HepG2 (cell line): ENCODE measurements around the gene C19orf85. TPM values are rescaled to one million over a fixed set of nuclear protein-coding genes. Genes with fewer than 3 reads are reported as not detected.

Experiments
- GTF3A ChIP-seq: sonication (generic); formaldehyde crosslinking; conservative IDR thresholded peaks from 2 replicates; pipeline ENCODE4 v1.4.0; 2020; ENCODE audit warnings: mild to moderate bottlenecking, missing genetic modification reagents
- HDAC2 ChIP-seq: sonication (generic); formaldehyde crosslinking; IDR thresholded peaks from 2 replicates; pipeline ENCODE4 v1.4.0; 2020; ENCODE audit warnings: missing genetic modification reagents
- PHF20 ChIP-seq: sonication (generic); formaldehyde crosslinking; IDR thresholded peaks from 2 replicates; pipeline ENCODE4 v1.5.0; 2020; ENCODE audit warnings: mild to moderate bottlenecking, missing genetic modification reagents
- RXRA ChIP-seq: sonication (generic); formaldehyde crosslinking; IDR thresholded peaks from 2 replicates; pipeline ENCODE4 v1.5.1; 2020; ENCODE audit warnings: missing genetic modification reagents
- SRSF9 ChIP-seq: fragments of 200-400 bp; formaldehyde crosslinking; IDR thresholded peaks from 2 replicates; pipeline ENCODE4 v1.6.1; 2018; ENCODE audit warnings: borderline replicate concordance, mild to moderate bottlenecking, low read depth, low read length; ENCODE audit not compliant: insufficient read depth, poor library complexity, severe bottlenecking
- SSRP1 ChIP-seq: IDR thresholded peaks from 2 replicates; pipeline ENCODE4 v1.6.1; 2016; ENCODE audit warnings: control low read depth
- TRIM24 ChIP-seq: sonication (generic); formaldehyde crosslinking; IDR thresholded peaks from 2 replicates; pipeline ENCODE4 v1.8.0; 2022; ENCODE audit warnings: mild to moderate bottlenecking, missing genetic modification reagents
- TSC22D2 ChIP-seq: sonication (generic); formaldehyde crosslinking; IDR thresholded peaks from 2 replicates; pipeline ENCODE4 v1.5.1; 2020; ENCODE audit warnings: missing genetic modification reagents, mild to moderate bottlenecking, borderline replicate concordance
- ZNF234 ChIP-seq: sonication (generic); formaldehyde crosslinking; conservative IDR thresholded peaks from 2 replicates; pipeline ENCODE4 v1.5.1; 2020; ENCODE audit warnings: mild to moderate bottlenecking, missing genetic modification reagents
- polyA plus RNA-seq, 8 experiments: library from polyadenylated mRNA; depleted of rRNA in 3 of 8; stranded (reverse) in 7 of 8; unstranded in 1 of 8; fragments of >200 nt; fragmentation: Illumina TruSeq in 4 of 8; extraction: Trizol in 4 of 8; gene quantifications; 2 replicates each; pipeline versions ENCODE4 v1.2.1 to v1.2.3, GENCODE V29; 2011 to 2016; ENCODE audit warnings: low read depth in 4 of 8, missing spikeins in 1 of 8, mixed read lengths in 1 of 8; ENCODE audit not compliant: insufficient read depth in 1 of 8
- total RNA-seq, 5 experiments: library from RNA; depleted of rRNA; stranded (reverse); fragments of >200 nt; fragmentation: Illumina TruSeq; extraction: Trizol; gene quantifications; 2 replicates each; pipeline ENCODE4 v1.2.3, GENCODE V29; 2016; ENCODE audit warnings: low read depth in 1 of 5
- TF ChIP-seq, protein P1 (sequence below): sonication (generic); formaldehyde crosslinking; IDR thresholded peaks from 2 replicates; pipeline ENCODE4 v1.8.0; 2023; ENCODE audit warnings: mild to moderate bottlenecking, missing genetic modification reagents
- TF ChIP-seq, protein P2 (sequence below), 2 experiments: fragments of 450-650 bp in 1 of 2; sonication (generic) in 1 of 2; formaldehyde crosslinking; IDR thresholded peaks; 2 replicates each; pipeline versions ENCODE4 v1.5.0 to v1.8.0; 2020 to 2022; ENCODE audit warnings: mild to moderate bottlenecking in 1 of 2, missing genetic modification reagents in 1 of 2
- TF ChIP-seq, protein P3 (sequence below): sonication (generic); formaldehyde crosslinking; IDR thresholded peaks from 2 replicates; pipeline ENCODE4 v1.4.0; 2020; ENCODE audit warnings: missing genetic modification reagents, borderline replicate concordance
- TF ChIP-seq, protein P4 (sequence below): sonication (generic); formaldehyde crosslinking; IDR thresholded peaks from 2 replicates; pipeline ENCODE4 v1.4.0; 2020; ENCODE audit warnings: missing genetic modification reagents
- TF ChIP-seq, protein P5 (sequence below): sonication (generic); formaldehyde crosslinking; IDR thresholded peaks from 2 replicates; pipeline ENCODE4 v1.8.1; 2023; ENCODE audit warnings: mild to moderate bottlenecking, missing genetic modification reagents, borderline replicate concordance
- TF ChIP-seq, protein P6 (sequence below): sonication (generic); formaldehyde crosslinking; IDR thresholded peaks from 2 replicates; pipeline ENCODE4 v1.8.0; 2022; ENCODE audit warnings: mild to moderate bottlenecking, missing genetic modification reagents; ENCODE audit not compliant: insufficient replicate concordance

C19orf85 gene
- total and polyA plus RNA-seq, 2 of the 13 experiments (the other 11 are each of a cell fraction or from before 2014, with no cell fraction given) = not detected

DNA sequence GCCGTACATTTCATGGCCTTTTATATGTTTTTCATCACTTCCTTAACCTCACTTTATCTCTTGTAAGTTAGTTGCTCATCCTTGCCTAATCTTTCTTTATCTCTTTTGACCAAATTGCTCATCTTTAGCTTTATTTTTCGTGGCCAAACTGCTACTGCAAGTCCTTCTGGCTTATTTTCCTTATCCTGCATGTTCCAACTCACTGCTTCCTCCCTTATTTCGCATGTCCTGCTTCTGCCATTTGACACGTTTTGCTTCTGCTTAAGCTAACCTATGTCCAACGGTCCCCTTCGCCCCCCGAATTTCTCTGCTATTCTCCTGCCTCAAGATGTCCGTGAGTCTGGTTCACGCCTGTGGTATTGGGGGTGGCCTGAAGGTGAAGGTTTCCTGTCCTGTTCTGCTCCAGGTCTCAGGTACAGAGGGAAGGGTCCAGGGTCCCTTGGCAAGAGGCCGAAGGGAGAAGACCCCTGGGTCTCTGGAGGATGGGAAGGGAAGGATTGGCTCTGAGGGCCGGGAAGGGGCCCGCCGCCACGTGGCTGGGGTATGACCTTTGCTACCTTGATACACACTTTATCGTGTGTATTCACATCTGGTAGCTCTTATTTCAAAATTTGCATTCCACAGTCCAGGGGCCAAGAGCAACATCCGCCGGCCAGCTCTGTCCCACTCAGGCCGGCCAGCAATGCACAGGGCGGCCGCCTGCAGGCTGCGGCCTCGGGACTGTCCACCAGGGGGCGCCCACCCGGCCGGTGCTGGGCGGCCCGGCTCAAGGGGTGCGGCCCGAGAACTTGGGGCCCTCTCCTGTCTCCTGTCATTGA, 2.9 kb upstream of the C19orf85 start (continued):
- TF ChIP-seq, protein P1, sequence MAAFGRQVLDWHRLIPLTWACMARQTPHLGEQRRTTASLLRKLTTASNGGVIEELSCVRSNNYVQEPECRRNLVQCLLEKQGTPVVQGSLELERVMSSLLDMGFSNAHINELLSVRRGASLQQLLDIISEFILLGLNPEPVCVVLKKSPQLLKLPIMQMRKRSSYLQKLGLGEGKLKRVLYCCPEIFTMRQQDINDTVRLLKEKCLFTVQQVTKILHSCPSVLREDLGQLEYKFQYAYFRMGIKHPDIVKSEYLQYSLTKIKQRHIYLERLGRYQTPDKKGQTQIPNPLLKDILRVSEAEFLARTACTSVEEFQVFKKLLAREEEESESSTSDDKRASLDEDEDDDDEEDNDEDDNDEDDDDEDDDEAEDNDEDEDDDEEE (CRISPR knock-in tag) = peak; percentile 16; the same call in 1 of the 2 replicates
- no peak for TF ChIP-seq PHF20
- TF ChIP-seq ZNF234 (CRISPR knock-in tag) = no peak
- TF ChIP-seq, protein P2, sequence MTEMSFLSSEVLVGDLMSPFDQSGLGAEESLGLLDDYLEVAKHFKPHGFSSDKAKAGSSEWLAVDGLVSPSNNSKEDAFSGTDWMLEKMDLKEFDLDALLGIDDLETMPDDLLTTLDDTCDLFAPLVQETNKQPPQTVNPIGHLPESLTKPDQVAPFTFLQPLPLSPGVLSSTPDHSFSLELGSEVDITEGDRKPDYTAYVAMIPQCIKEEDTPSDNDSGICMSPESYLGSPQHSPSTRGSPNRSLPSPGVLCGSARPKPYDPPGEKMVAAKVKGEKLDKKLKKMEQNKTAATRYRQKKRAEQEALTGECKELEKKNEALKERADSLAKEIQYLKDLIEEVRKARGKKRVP (CRISPR knock-in tag; IDR thresholded peaks at IDR 0.05) = no peak
- TF ChIP-seq, protein P3, sequence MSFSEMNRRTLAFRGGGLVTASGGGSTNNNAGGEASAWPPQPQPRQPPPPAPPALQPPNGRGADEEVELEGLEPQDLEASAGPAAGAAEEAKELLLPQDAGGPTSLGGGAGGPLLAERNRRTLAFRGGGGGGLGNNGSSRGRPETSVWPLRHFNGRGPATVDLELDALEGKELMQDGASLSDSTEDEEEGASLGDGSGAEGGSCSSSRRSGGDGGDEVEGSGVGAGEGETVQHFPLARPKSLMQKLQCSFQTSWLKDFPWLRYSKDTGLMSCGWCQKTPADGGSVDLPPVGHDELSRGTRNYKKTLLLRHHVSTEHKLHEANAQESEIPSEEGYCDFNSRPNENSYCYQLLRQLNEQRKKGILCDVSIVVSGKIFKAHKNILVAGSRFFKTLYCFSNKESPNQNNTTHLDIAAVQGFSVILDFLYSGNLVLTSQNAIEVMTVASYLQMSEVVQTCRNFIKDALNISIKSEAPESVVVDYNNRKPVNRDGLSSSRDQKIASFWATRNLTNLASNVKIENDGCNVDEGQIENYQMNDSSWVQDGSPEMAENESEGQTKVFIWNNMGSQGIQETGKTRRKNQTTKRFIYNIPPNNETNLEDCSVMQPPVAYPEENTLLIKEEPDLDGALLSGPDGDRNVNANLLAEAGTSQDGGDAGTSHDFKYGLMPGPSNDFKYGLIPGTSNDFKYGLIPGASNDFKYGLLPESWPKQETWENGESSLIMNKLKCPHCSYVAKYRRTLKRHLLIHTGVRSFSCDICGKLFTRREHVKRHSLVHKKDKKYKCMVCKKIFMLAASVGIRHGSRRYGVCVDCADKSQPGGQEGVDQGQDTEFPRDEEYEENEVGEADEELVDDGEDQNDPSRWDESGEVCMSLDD (CRISPR knock-in tag) = peak; percentile 90; the same call in 1 of the 2 replicates
- no peak for TF ChIP-seq TRIM24 (CRISPR knock-in tag)
- no peak for TF ChIP-seq SRSF9
- TF ChIP-seq TSC22D2 (CRISPR knock-in tag) = 0 out of 2 replicates have a peak, but pooled peaks have one; percentile 49
- 0 out of 2 replicates have a peak, but pooled peaks have one; percentile 20 for TF ChIP-seq HDAC2 (CRISPR knock-in tag)
- TF ChIP-seq, protein P4, sequence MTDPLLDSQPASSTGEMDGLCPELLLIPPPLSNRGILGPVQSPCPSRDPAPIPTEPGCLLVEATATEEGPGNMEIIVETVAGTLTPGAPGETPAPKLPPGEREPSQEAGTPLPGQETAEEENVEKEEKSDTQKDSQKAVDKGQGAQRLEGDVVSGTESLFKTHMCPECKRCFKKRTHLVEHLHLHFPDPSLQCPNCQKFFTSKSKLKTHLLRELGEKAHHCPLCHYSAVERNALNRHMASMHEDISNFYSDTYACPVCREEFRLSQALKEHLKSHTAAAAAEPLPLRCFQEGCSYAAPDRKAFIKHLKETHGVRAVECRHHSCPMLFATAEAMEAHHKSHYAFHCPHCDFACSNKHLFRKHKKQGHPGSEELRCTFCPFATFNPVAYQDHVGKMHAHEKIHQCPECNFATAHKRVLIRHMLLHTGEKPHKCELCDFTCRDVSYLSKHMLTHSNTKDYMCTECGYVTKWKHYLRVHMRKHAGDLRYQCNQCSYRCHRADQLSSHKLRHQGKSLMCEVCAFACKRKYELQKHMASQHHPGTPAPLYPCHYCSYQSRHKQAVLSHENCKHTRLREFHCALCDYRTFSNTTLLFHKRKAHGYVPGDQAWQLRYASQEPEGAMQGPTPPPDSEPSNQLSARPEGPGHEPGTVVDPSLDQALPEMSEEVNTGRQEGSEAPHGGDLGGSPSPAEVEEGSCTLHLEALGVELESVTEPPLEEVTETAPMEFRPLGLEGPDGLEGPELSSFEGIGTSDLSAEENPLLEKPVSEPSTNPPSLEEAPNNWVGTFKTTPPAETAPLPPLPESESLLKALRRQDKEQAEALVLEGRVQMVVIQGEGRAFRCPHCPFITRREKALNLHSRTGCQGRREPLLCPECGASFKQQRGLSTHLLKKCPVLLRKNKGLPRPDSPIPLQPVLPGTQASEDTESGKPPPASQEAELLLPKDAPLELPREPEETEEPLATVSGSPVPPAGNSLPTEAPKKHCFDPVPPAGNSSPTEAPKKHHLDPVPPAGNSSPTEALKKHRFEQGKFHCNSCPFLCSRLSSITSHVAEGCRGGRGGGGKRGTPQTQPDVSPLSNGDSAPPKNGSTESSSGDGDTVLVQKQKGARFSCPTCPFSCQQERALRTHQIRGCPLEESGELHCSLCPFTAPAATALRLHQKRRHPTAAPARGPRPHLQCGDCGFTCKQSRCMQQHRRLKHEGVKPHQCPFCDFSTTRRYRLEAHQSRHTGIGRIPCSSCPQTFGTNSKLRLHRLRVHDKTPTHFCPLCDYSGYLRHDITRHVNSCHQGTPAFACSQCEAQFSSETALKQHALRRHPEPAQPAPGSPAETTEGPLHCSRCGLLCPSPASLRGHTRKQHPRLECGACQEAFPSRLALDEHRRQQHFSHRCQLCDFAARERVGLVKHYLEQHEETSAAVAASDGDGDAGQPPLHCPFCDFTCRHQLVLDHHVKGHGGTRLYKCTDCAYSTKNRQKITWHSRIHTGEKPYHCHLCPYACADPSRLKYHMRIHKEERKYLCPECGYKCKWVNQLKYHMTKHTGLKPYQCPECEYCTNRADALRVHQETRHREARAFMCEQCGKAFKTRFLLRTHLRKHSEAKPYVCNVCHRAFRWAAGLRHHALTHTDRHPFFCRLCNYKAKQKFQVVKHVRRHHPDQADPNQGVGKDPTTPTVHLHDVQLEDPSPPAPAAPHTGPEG (CRISPR knock-in tag) = no peak
- TF ChIP-seq, protein P5, sequence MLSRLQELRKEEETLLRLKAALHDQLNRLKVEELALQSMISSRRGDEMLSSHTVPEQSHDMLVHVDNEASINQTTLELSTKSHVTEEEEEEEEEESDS (CRISPR knock-in tag) = no peak
- TF ChIP-seq SSRP1 (CRISPR knock-in tag) = no peak
- TF ChIP-seq GTF3A (CRISPR knock-in tag) = no peak
- TF ChIP-seq, protein P6, sequence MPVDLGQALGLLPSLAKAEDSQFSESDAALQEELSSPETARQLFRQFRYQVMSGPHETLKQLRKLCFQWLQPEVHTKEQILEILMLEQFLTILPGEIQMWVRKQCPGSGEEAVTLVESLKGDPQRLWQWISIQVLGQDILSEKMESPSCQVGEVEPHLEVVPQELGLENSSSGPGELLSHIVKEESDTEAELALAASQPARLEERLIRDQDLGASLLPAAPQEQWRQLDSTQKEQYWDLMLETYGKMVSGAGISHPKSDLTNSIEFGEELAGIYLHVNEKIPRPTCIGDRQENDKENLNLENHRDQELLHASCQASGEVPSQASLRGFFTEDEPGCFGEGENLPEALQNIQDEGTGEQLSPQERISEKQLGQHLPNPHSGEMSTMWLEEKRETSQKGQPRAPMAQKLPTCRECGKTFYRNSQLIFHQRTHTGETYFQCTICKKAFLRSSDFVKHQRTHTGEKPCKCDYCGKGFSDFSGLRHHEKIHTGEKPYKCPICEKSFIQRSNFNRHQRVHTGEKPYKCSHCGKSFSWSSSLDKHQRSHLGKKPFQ (CRISPR knock-in tag) = no peak
- peak; percentile 73; the same call in 1 of the 2 replicates for TF ChIP-seq RXRA
